HepG2 (cell line): ENCODE results near the gene ABCC2. TPM values are rescaled to one million over a fixed set of nuclear protein-coding genes. Genes with fewer than 3 reads are reported as not detected.
A peak's percentile ranks its signal among the peaks of the same experiment; 100 is the strongest.

Experiments used
- ATAC-seq: fragments of 200-7000 bp; cut with Tn5 transposase; 3 replicates; pipeline ENCODE4 v1.9.1; 2020; ENCODE audit warnings: mild to moderate bottlenecking, moderate library complexity
- BruUV-seq: library from RNA; stranded (reverse); fragments of 400-500 nt; replicated peaks from 2 replicates; lab custom pipeline; 2021; lab: Mats Ljungman, UMichigan
- CTCF ChIA-PET: fragments of 300-600 bp; formaldehyde crosslinking; extraction: SDS; loops from one replicate; lab custom pipeline; 2021; ENCODE audit warnings: low total read pairs, inconsistent platforms, low intra/inter-chr PET ratio; lab: Yijun Ruan, JAX
- POLR2A ChIA-PET: fragments of 350-600 bp; sonication (Branson Sonifier 250); formaldehyde crosslinking; loops from one replicate; lab custom pipeline; 2020; ENCODE audit warnings: antibody characterized with exemption, inconsistent platforms; lab: Yijun Ruan, JAX
- DNase-seq: peaks from one replicate; pipeline ENCODE4 v3.0.0-alpha.2; 2015; ENCODE audit warnings: low spot score
- FAIRE-seq: peaks from 3 replicates; lab custom pipeline; 2011; peaks lifted over from hg19 to GRCh38; lab: Jason Lieb, UNC
- H2AFZ ChIP-seq: one replicate; pipeline ENCODE4 v1.6.1; 2011; ENCODE audit warnings: low read length, inconsistent platforms
- H3K27ac ChIP-seq: fragments of 300-600 bp; 3 replicates; pipeline ENCODE4 v1.8.0; 2011; ENCODE audit warnings: mixed run types, mild to moderate bottlenecking, mixed read lengths, low read length, inconsistent platforms; ENCODE audit not compliant: insufficient read depth; ENCODE audit errors: extremely low read length
- H3K27me3 ChIP-seq, 2 experiments: fragments of 200-600 bp in 1 of 2; 2 replicates in 1 of 2; 3 replicates in 1 of 2; pipeline versions ENCODE4 v1.6.0 to v1.8.0; 2011; ENCODE audit warnings: low read length in 2 of 2, mild to moderate bottlenecking in 2 of 2, moderate library complexity in 2 of 2, inconsistent platforms in 1 of 2; ENCODE audit not compliant: insufficient read depth in 2 of 2, control insufficient read depth in 1 of 2
- H3K36me3 ChIP-seq, 2 experiments: fragments of 200-600 bp in 1 of 2; replicated peaks in 1 of 2; 2 replicates in 1 of 2; 3 replicates in 1 of 2; pipeline versions ENCODE4 v1.5.1 to v1.8.0; 2011; ENCODE audit warnings: low read length in 2 of 2, inconsistent platforms in 1 of 2; ENCODE audit not compliant: insufficient read depth in 2 of 2, control insufficient read depth in 1 of 2
- H3K4me1 ChIP-seq: 2 replicates; pipeline ENCODE4 v1.5.1; 2012; ENCODE audit warnings: low read length, inconsistent platforms; ENCODE audit not compliant: insufficient read depth
- H3K4me2 ChIP-seq: 2 replicates; pipeline ENCODE4 v1.6.0; 2011; ENCODE audit warnings: low read depth, low read length, inconsistent platforms
- H3K4me3 ChIP-seq, 3 experiments: fragments of 200-600 bp in 1 of 3; sonication (generic), shearing (Covaris generic) in 1 of 3; replicated peaks in 1 of 3; 2 replicates each; pipeline ENCODE4 v1.5.1; 2011 to 2016; ENCODE audit warnings: low read length in 3 of 3, inconsistent platforms in 2 of 3, low read depth in 2 of 3, mild to moderate bottlenecking in 2 of 3, control low read depth in 1 of 3, mixed read lengths in 1 of 3; ENCODE audit not compliant: insufficient read depth in 1 of 3
- H3K79me2 ChIP-seq: one replicate; pipeline ENCODE4 v1.6.1; 2011; ENCODE audit warnings: low read length, inconsistent platforms; ENCODE audit not compliant: insufficient read depth
- H3K9ac ChIP-seq: 2 replicates; pipeline ENCODE4 v1.6.0; 2011; ENCODE audit warnings: mild to moderate bottlenecking, low read depth, low read length, inconsistent platforms; ENCODE audit not compliant: insufficient read depth
- H3K9me3 ChIP-seq: 2 replicates; pipeline ENCODE4 v1.5.1; 2012; ENCODE audit warnings: mild to moderate bottlenecking, low read length
- H4K20me1 ChIP-seq: 2 replicates; pipeline ENCODE4 v1.6.0; 2011; ENCODE audit warnings: inconsistent platforms, mild to moderate bottlenecking, low read length, moderate library complexity; ENCODE audit not compliant: insufficient read depth
- CHD4 ChIP-seq: fragments of 200-600 bp; sonication (generic); IDR thresholded peaks from 2 replicates; pipeline ENCODE4 v1.7.0; 2017; ENCODE audit warnings: mild to moderate bottlenecking, low read length, borderline replicate concordance
- GABPB1 ChIP-seq: IDR thresholded peaks from 2 replicates; pipeline ENCODE4 v1.6.1; 2016; ENCODE audit warnings: mild to moderate bottlenecking, missing genetic modification reagents, moderate library complexity, missing compliant biosample characterization
- HHEX ChIP-seq: IDR thresholded peaks from 2 replicates; pipeline ENCODE4 v1.6.1; 2016; ENCODE audit warnings: control low read depth
- IKZF1 ChIP-seq: fragments of 450-650 bp; IDR thresholded peaks from 2 replicates; pipeline ENCODE4 v1.7.1; 2016
- JDP2 ChIP-seq: sonication (generic); formaldehyde crosslinking; IDR thresholded peaks from 2 replicates; pipeline ENCODE4 v1.8.1; 2022; ENCODE audit warnings: missing genetic modification reagents, borderline replicate concordance
- MIXL1 ChIP-seq: IDR thresholded peaks from 2 replicates; pipeline ENCODE4 v1.6.1; 2016
- POLR2AphosphoS2 ChIP-seq: IDR thresholded peaks from 2 replicates; pipeline ENCODE4 v1.6.1; 2011; ENCODE audit warnings: low read depth, low read length, improper control_type of control experiment
- RAD51 ChIP-seq: fragments of 450-650 bp; IDR thresholded peaks from 2 replicates; pipeline ENCODE4 v1.6.1; 2016; ENCODE audit warnings: borderline replicate concordance
- TFDP2 ChIP-seq: sonication (generic); formaldehyde crosslinking; IDR thresholded peaks from 2 replicates; pipeline ENCODE4 v1.4.0; 2020; ENCODE audit warnings: missing genetic modification reagents
- ZFP82 ChIP-seq: sonication (generic); formaldehyde crosslinking; IDR thresholded peaks from 2 replicates; pipeline ENCODE4 v1.5.1; 2020; ENCODE audit warnings: mild to moderate bottlenecking, missing genetic modification reagents, borderline replicate concordance
- ZNF446 ChIP-seq: sonication (generic); formaldehyde crosslinking; IDR thresholded peaks from 2 replicates; pipeline ENCODE4 v1.5.0; 2020; ENCODE audit warnings: mild to moderate bottlenecking, missing genetic modification reagents
- ZNF615 ChIP-seq: sonication (generic); formaldehyde crosslinking; IDR thresholded peaks from 2 replicates; pipeline ENCODE4 v1.5.0; 2020; ENCODE audit warnings: mild to moderate bottlenecking, missing genetic modification reagents, borderline replicate concordance
- ZNF616 ChIP-seq: sonication (generic); formaldehyde crosslinking; IDR thresholded peaks from 2 replicates; pipeline ENCODE4 v1.5.0; 2020; ENCODE audit warnings: low read depth, mild to moderate bottlenecking, missing genetic modification reagents
- WGBS: methylation state at CpG from one replicate; pipeline ENCODE4 v1.1.6; 2017; ENCODE audit warnings: low lambda C conversion rate; 5-methylcytosine and 5-hydroxymethylcytosine counted together
- in situ Hi-C: cut with HindIII; loops from 2 replicates; pipeline ENCODE4 v1.10.0; 2017; ENCODE audit warnings: low pct_unique_long_range_greater_than_20kb; ENCODE audit not compliant: extremely low pct_ligation_motif_present
- intact Hi-C: fragments of 100-400 bp; cut with micrococcal nuclease; formaldehyde crosslinking; loops from one replicate; pipeline ENCODE4 v1.10.0; 2022; ENCODE audit not compliant: unreplicated experiment
- polyA plus RNA-seq, 8 experiments: library from polyadenylated mRNA; depleted of rRNA in 3 of 8; stranded (reverse) in 7 of 8; unstranded in 1 of 8; fragments of >200 nt; fragmentation: Illumina TruSeq in 4 of 8; extraction: Trizol in 4 of 8; gene quantifications; 2 replicates each; pipeline versions ENCODE4 v1.2.1 to v1.2.3, GENCODE V29; 2011 to 2016; ENCODE audit warnings: low read depth in 4 of 8, missing spikeins in 1 of 8, mixed read lengths in 1 of 8; ENCODE audit not compliant: insufficient read depth in 1 of 8
- total RNA-seq, 5 experiments: library from RNA; depleted of rRNA; stranded (reverse); fragments of >200 nt; fragmentation: Illumina TruSeq; extraction: Trizol; gene quantifications; 2 replicates each; pipeline ENCODE4 v1.2.3, GENCODE V29; 2016; ENCODE audit warnings: low read depth in 1 of 5

ABCC2 gene
- total and polyA plus RNA-seq, 2 of the 13 experiments (the other 11 are each of a cell fraction or from before 2014, with no cell fraction given): 181 to 497 TPM

DNA sequence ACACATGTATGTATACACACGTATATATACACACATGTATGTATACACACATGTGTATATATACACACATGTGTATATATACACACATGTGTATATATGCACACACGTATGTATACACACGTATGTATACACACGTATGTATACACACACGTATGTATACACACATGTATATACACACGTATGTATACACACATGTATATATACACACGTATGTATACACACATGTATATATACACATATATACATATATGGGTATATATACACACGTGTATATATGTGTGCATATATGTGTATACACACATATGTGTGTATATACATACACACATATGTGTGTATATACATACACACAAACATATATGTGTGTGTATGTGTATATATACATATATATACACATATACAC lies 31.7 kb downstream of the ABCC2 start:
- Histone ChIP-seq H2AFZ (no peak overlapping the region), H3K27ac (no peak overlapping the region), H3K4me2 (no peak overlapping the region), H3K36me3 (peaks cover 44 to 83% of the 10 kb centered on the region in 2 experiments), H3K79me2 (no peaks in the 10 kb centered on the region), H3K9me3 (no peaks in the 10 kb centered on the region), H3K4me1 (no peaks in the 10 kb centered on the region), H3K4me3 (no peak overlapping the region), H3K27me3 (no peaks in the 10 kb centered on the region), H3K9ac (no peak overlapping the region), H4K20me1 (no peaks in the 10 kb centered on the region; the same call in 1 of the 2 replicates)
- TF ChIP-seq ZNF615 (no peak), CHD4 (peak; percentile 64; the same call in 1 of the 2 replicates), ZNF446 (CRISPR knock-in tag) (no peak), ZFP82 (CRISPR knock-in tag) (no peak), POLR2AphosphoS2 (0 out of 2 replicates have a peak, but pooled peaks have one; percentile 46), ZNF616 (CRISPR knock-in tag) (no peak), TFDP2 (no peak)
- CTCF ChIA-PET: no interaction called here
- in situ Hi-C loops (no loop called here), intact Hi-C loops (no loop called here)
- no peak for ATAC-seq
- no peak for FAIRE-seq
- DNase-seq: no peak
- POLR2A ChIA-PET: no interaction called here
- 65% methylated on average over 7 of the region's 8 CpGs for WGBS
- BruUV-seq: no TSS peak

DNA sequence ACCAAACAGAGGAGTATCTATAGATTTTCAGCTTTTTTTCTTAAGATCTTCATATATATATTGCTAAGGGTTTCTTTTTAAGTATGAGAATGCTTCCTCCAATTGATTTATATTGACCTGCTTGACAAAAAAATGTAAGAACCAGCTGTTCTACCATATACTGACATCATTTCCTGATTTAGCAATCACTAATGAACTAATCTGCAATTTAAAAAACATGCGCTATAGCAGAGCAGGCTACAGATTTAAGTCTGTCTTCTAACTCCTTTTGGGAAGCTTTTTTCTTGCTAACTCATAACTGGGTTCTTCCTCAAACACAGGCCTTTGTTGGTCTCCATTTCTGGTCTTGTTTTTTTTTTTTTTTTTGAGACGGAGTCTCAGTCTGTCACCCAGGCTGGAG lies 33.2 kb downstream of the ABCC2 start:
- H3K9ac ChIP-seq: no peak overlapping the region
- no peaks in the 10 kb centered on the region for H3K27me3 ChIP-seq
- no peaks in the 10 kb centered on the region; the same call in 1 of the 2 replicates for H4K20me1 ChIP-seq
- DNase-seq: no peak
- H3K27ac ChIP-seq: no peak overlapping the region
- H3K4me3 ChIP-seq: no peak overlapping the region
- 96% methylated on average over 2 of the region's 2 CpGs for WGBS
- POLR2A ChIA-PET: interaction anchor here (0.9 kb wide), 1 partner anchor 83 kb away, joined by 3 read pairs; the partner anchor contains the start of genes COX15 and CUTC
- no peaks in the 10 kb centered on the region for H3K4me1 ChIP-seq
- TF ChIP-seq HHEX (CRISPR knock-in tag) (no peak), RAD51 (no peak), MIXL1 (CRISPR knock-in tag) (no peak), IKZF1 (no peak), JDP2 (CRISPR knock-in tag) (no peak), GABPB1 (CRISPR knock-in tag) (no peak)
- no peaks in the 10 kb centered on the region for H3K79me2 ChIP-seq
- no TSS peak for BruUV-seq
- peaks cover 39 to 82% of the 10 kb centered on the region in 2 experiments for H3K36me3 ChIP-seq
- intact Hi-C loops: no loop called here
- CTCF ChIA-PET: no interaction called here
- no peak for FAIRE-seq
- in situ Hi-C loops: no loop called here
- no peaks in the 10 kb centered on the region for H3K9me3 ChIP-seq
- no peak overlapping the region for H3K4me2 ChIP-seq
- no peak for ATAC-seq
- H2AFZ ChIP-seq: no peak overlapping the region
